Fibroblast of lung (primary cell): ENCODE results near the gene C12orf60. TPM values are rescaled to one million over a fixed set of nuclear protein-coding genes. Genes with fewer than 3 reads are reported as not detected.

Source experiments
- DNase-seq, 2 donors: peaks; one replicate each; pipeline versions ENCODE4 v3.0.0 to v3.0.0-alpha.2; 2010; ENCODE audit warnings: low read depth in 2 of 2
- H2AFZ ChIP-seq: 2 replicates; pipeline ENCODE4 v1.5.1; 2012; ENCODE audit warnings: low read length, control low read depth, inconsistent platforms
- H3K27ac ChIP-seq: 2 replicates; pipeline ENCODE4 v1.5.1; 2011; ENCODE audit warnings: low read length, control low read depth; ENCODE audit not compliant: insufficient read depth
- H3K27me3 ChIP-seq: 2 replicates; pipeline ENCODE4 v1.5.1; 2011; ENCODE audit warnings: mild to moderate bottlenecking, low read length; ENCODE audit not compliant: control insufficient read depth, insufficient read depth
- H3K36me3 ChIP-seq: 2 replicates; pipeline ENCODE4 v1.5.1; 2011; ENCODE audit warnings: low read length; ENCODE audit not compliant: control insufficient read depth, insufficient read depth
- H3K4me1 ChIP-seq: 2 replicates; pipeline ENCODE4 v1.5.1; 2011; ENCODE audit warnings: low read length; ENCODE audit not compliant: control insufficient read depth, insufficient read depth; ENCODE audit errors: extremely low read depth
- H3K4me2 ChIP-seq: 2 replicates; pipeline ENCODE4 v1.5.1; 2011; ENCODE audit warnings: low read length, control low read depth; ENCODE audit not compliant: insufficient read depth; ENCODE audit errors: extremely low read depth
- H3K4me3 ChIP-seq, 4 experiments: fragments of 200-600 bp in 1 of 4; sonication (generic) in 1 of 4; replicated peaks in 1 of 4; 2 replicates each; pipeline ENCODE4 v1.5.1; 2011 to 2016; ENCODE audit warnings: low read length in 4 of 4, low read depth in 3 of 4, mild to moderate bottlenecking in 3 of 4, control low read depth in 2 of 4, inconsistent platforms in 1 of 4, mixed read lengths in 1 of 4; ENCODE audit not compliant: insufficient read depth in 1 of 4; ENCODE audit errors: control extremely low read depth in 1 of 4
- H3K79me2 ChIP-seq: 2 replicates; pipeline ENCODE4 v1.5.1; 2012; ENCODE audit warnings: mild to moderate bottlenecking, low read length, inconsistent platforms; ENCODE audit not compliant: control insufficient read depth, insufficient read depth
- H3K9ac ChIP-seq: 2 replicates; pipeline ENCODE4 v1.5.1; 2011; ENCODE audit warnings: mild to moderate bottlenecking, low read length, control low read depth; ENCODE audit not compliant: insufficient read depth
- H3K9me3 ChIP-seq: 2 replicates; pipeline ENCODE4 v1.5.1; 2012; ENCODE audit warnings: low read depth, low read length; ENCODE audit not compliant: control insufficient read depth, insufficient read depth
- H4K20me1 ChIP-seq: 2 replicates; pipeline ENCODE4 v1.5.1; 2011; ENCODE audit warnings: low read length; ENCODE audit not compliant: control insufficient read depth, insufficient read depth; ENCODE audit errors: extremely low read depth
- EZH2 ChIP-seq: IDR thresholded peaks from 2 replicates; pipeline ENCODE4 v1.5.1; 2012; ENCODE audit warnings: low read length, control low read depth, mild to moderate bottlenecking; ENCODE audit errors: missing control alignments
- polyA plus RNA-seq, 2 donors: library from polyadenylated mRNA; depleted of rRNA in 1 of 2; stranded (reverse) in 1 of 2; unstranded in 1 of 2; fragments of >200 nt; gene quantifications; 2 replicates each; pipeline ENCODE4 v1.2.1, GENCODE V29; 2011 to 2012; ENCODE audit warnings: missing spikeins in 1 of 2
- total RNA-seq: library from RNA; depleted of rRNA; stranded (reverse); fragments of >200 nt; gene quantifications from 2 replicates; pipeline ENCODE4 v1.2.1, GENCODE V29; 2014
- TF ChIP-seq, protein P1 (sequence below), 2 donors: IDR thresholded peaks in 1 of 2; conservative IDR thresholded peaks in 1 of 2; 1 replicate in 1 of 2; 2 replicates in 1 of 2; pipeline ENCODE4 v1.5.1; 2011 to 2012; ENCODE audit warnings: low read length in 2 of 2, control low read depth in 1 of 2, inconsistent platforms in 1 of 2, low read depth in 1 of 2, mild to moderate bottlenecking in 1 of 2

C12orf60 gene
- total and polyA plus RNA-seq, 2 donors (not counting 1 experiment from before 2014, with no cell fraction given): 1.1 to 1.5 TPM

DNA sequence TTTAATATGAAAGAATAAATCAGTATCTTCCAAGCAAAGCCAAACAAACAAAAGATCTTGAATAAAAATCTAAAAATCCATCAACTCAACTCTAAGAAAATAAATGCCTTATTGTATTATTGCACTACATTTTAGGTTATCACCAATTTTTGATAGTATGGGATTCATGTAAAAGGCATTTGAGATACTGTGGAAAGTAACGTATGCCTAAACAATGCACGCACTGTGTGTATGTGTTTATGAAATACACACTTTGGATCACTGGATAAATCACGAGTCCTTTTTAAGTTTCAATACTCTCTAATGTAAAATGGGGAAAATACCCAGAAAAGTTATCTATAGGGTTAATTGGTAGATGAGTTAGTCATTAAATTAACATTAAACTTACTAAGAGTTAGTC, 17.9 kb upstream of the C12orf60 start:
- H3K4me2 ChIP-seq: no peak overlapping the region
- no peaks in the 10 kb centered on the region for H3K9me3 ChIP-seq
- H3K4me3 ChIP-seq: no peak overlapping the region
- H3K27me3 ChIP-seq: no peaks in the 10 kb centered on the region
- TF ChIP-seq EZH2: no peak
- TF ChIP-seq, protein P1, sequence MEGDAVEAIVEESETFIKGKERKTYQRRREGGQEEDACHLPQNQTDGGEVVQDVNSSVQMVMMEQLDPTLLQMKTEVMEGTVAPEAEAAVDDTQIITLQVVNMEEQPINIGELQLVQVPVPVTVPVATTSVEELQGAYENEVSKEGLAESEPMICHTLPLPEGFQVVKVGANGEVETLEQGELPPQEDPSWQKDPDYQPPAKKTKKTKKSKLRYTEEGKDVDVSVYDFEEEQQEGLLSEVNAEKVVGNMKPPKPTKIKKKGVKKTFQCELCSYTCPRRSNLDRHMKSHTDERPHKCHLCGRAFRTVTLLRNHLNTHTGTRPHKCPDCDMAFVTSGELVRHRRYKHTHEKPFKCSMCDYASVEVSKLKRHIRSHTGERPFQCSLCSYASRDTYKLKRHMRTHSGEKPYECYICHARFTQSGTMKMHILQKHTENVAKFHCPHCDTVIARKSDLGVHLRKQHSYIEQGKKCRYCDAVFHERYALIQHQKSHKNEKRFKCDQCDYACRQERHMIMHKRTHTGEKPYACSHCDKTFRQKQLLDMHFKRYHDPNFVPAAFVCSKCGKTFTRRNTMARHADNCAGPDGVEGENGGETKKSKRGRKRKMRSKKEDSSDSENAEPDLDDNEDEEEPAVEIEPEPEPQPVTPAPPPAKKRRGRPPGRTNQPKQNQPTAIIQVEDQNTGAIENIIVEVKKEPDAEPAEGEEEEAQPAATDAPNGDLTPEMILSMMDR (conservative IDR thresholded peaks at IDR 0.05 in 1 of 2, IDR thresholded peaks at IDR 0.05 in 1 of 2; ENCODE audit: low read depth in 1 of 2, low read length in 2 of 2): no peak
- no peak overlapping the region for H2AFZ ChIP-seq
- H3K36me3 ChIP-seq: peaks cover 6% of the 10 kb centered on the region
- H4K20me1 ChIP-seq: no peaks in the 10 kb centered on the region
- no peak for DNase-seq
- no peaks in the 10 kb centered on the region for H3K4me1 ChIP-seq
- no peak overlapping the region for H3K9ac ChIP-seq
- no peaks in the 10 kb centered on the region for H3K79me2 ChIP-seq
- H3K27ac ChIP-seq: no peak overlapping the region

DNA sequence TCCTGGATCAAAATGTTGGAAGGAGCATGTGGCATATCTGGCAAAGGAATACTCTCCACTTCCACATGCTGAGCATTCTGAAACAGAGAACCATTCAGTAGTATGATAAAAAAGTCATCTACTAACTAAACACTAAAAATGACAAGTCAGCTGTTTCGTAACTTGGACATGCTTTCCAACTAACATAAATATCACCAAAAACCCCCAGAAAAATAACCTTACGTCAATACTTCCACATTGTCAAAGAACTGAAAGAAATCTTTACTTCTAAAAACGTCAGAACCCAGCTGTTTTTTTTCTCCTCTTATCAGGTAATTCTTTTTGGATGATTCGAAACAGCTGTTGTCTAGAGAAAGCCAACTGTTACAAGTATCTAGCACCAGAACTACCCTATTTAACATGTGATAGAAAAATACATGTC, 8.4 kb upstream of the C12orf60 start:
- Histone ChIP-seq H3K4me2 (no peak overlapping the region), H3K27me3 (no peaks in the 10 kb centered on the region), H3K36me3 (no peaks in the 10 kb centered on the region), H3K9me3 (no peaks in the 10 kb centered on the region), H2AFZ (no peak overlapping the region), H3K79me2 (peaks cover 7% of the 10 kb centered on the region), H3K9ac (no peak overlapping the region), H4K20me1 (no peaks in the 10 kb centered on the region), H3K27ac (no peak overlapping the region), H3K4me1 (no peaks in the 10 kb centered on the region), H3K4me3 (no peak overlapping the region)
- TF ChIP-seq, protein P1 (conservative IDR thresholded peaks at IDR 0.05 in 1 of 2, IDR thresholded peaks at IDR 0.05 in 1 of 2; ENCODE audit: low read depth in 1 of 2, low read length in 2 of 2): no peak
- TF ChIP-seq EZH2: no peak
- DNase-seq: peak in 1 of 2 donors; percentile 88

DNA sequence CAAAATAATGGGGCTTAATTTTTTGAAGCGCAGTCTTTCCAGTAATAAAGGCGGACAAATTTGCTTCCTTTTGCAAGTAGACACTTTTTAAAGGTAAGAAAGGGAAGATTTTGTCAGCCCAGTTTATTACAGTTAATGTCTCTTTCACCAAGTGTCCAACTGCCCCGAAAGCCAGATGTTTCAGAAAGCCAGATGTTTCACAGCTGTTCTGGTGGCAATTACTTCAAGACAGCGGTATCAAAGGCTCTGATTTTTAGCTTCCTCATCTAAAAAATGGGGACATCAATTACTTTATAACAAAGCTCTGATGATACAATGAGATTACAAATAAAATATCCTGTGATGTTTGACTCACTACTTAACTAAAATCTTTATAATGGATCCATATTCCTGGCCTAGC, 1.2 kb upstream of the C12orf60 start:
- no peak overlapping the region for H2AFZ ChIP-seq
- H3K9me3 ChIP-seq: no peaks in the 10 kb centered on the region
- DNase-seq: no peak
- peak overlapping the region; percentile 63 to 89 (median 80) for H3K4me3 ChIP-seq
- H3K36me3 ChIP-seq: no peaks in the 10 kb centered on the region
- H4K20me1 ChIP-seq: no peaks in the 10 kb centered on the region
- TF ChIP-seq EZH2: no peak
- TF ChIP-seq, protein P1 (conservative IDR thresholded peaks at IDR 0.05 in 1 of 2, IDR thresholded peaks at IDR 0.05 in 1 of 2; ENCODE audit: low read depth in 1 of 2, low read length in 2 of 2): no peak
- H3K27ac ChIP-seq: peak overlapping the region; percentile 98
- no peaks in the 10 kb centered on the region for H3K27me3 ChIP-seq
- H3K9ac ChIP-seq: peak overlapping the region; percentile 98
- H3K4me2 ChIP-seq: peak overlapping the region; percentile 38
- peaks cover 2% of the 10 kb centered on the region for H3K4me1 ChIP-seq
- peaks cover 36% of the 10 kb centered on the region for H3K79me2 ChIP-seq
